ENCODE results near the gene BCAM.

Gene BCAM

GRCh38 chr19:44789943-44790483, 18.9 kb upstream of the BCAM start:
- no peak for DNase-seq (ENCODE audit: low spot score)

GRCh38 chr19:44792281-44792680, 16.6 kb upstream of the BCAM start:
- DNase-seq (ENCODE audit: low spot score) = no peak

- no peak for DNase-seq (ENCODE audit: low spot score)
Observed at GRCh38 chr19:44794610-44795009, 14.3 kb upstream of the BCAM start.

GRCh38 chr19:44795398-44795987, 13.4 kb upstream of the BCAM start:
- no peak for DNase-seq (ENCODE audit: low spot score)

GRCh38 chr19:44796701-44797115, 12.2 kb upstream of the BCAM start:
- DNase-seq (ENCODE audit: low spot score) = peak; percentile 92

- DNase-seq (ENCODE audit: low spot score) = no peak
Observed at GRCh38 chr19:44799627-44800346, 9.1 kb upstream of the BCAM start.

- peak; percentile 83 for DNase-seq (ENCODE audit: low spot score)
Observed at GRCh38 chr19:44800461-44800860, 8.4 kb upstream of the BCAM start.

GRCh38 chr19:44803442-44804428, 5.2 kb upstream of the BCAM start:
- no peak for DNase-seq (ENCODE audit: low spot score)

GRCh38 chr19:44806291-44806690, 2.6 kb upstream of the BCAM start:
- no peak for DNase-seq (ENCODE audit: low spot score)

GRCh38 chr19:44807162-44807561, 1.7 kb upstream of the BCAM start:
- DNase-seq (ENCODE audit: low spot score) = peak; percentile 71

- peak; percentile 85 for DNase-seq (ENCODE audit: low spot score)
Observed at GRCh38 chr19:44807652-44808462, 1.0 kb upstream of the BCAM start.

- DNase-seq (ENCODE audit: low spot score) = peak; percentile 52
Observed at GRCh38 chr19:44809577-44810233, 802 bp downstream of the BCAM start.

- peak; percentile 10 for DNase-seq (ENCODE audit: low spot score)
Observed at GRCh38 chr19:44810234-44811121, 1.6 kb downstream of the BCAM start.

- no peak for DNase-seq (ENCODE audit: low spot score)
Observed at GRCh38 chr19:44811122-44811419, 2.2 kb downstream of the BCAM start.

- DNase-seq (ENCODE audit: low spot score) = peak; percentile 32
Observed at GRCh38 chr19:44812142-44812718, 3.3 kb downstream of the BCAM start.

- DNase-seq (ENCODE audit: low spot score) = peak; percentile 8
Observed at GRCh38 chr19:44813070-44813840, 4.4 kb downstream of the BCAM start.

GRCh38 chr19:44813841-44814470, 5.1 kb downstream of the BCAM start:
- DNase-seq (ENCODE audit: low spot score) = peak; percentile 10

GRCh38 chr19:44814517-44814916, 5.6 kb downstream of the BCAM start:
- DNase-seq (ENCODE audit: low spot score) = no peak
